ENCODE data around the gene KIF1C. TPM values are rescaled to one million over a fixed set of nuclear protein-coding genes. Genes with fewer than 3 reads are reported as not detected.

KIF1C gene
- total RNA-seq, 1 donor from 2014 or later, result 94.0 TPM

DNA sequence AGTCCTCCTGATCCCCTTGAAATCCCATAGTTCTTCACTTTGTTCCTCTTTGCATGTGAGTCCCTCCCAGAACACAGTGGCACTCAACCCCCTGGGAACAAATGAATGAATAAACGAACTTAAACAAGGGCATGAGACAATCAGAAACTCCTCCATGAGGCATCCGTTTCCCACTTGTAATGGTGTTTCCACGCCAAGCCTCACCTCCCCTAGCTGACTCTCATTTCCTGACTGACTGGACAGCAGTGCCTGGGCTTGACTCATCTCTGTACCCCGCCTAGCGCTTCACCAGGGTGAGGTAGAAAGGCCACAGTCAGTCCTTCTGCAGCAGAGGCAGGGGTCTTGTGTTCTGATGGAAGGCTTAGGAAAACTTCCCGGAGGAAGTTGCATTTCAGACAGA lies 14.2 kb downstream of the KIF1C start:
- no peak overlapping the region for H3K27ac ChIP-seq
- no peaks in the 10 kb centered on the region for H3K4me1 ChIP-seq
- intact Hi-C loops (cut with DNase I), result no loop called here
- H3K27me3 ChIP-seq, result no peaks in the 10 kb centered on the region
- no peak for DNase-seq (ENCODE audit: low spot score in 2 of 2)
- H3K4me3 ChIP-seq, result no peak overlapping the region
- H3K36me3 ChIP-seq, result peaks cover 85 to 93% of the 10 kb centered on the region in 2 donors
- TF ChIP-seq, protein P1, sequence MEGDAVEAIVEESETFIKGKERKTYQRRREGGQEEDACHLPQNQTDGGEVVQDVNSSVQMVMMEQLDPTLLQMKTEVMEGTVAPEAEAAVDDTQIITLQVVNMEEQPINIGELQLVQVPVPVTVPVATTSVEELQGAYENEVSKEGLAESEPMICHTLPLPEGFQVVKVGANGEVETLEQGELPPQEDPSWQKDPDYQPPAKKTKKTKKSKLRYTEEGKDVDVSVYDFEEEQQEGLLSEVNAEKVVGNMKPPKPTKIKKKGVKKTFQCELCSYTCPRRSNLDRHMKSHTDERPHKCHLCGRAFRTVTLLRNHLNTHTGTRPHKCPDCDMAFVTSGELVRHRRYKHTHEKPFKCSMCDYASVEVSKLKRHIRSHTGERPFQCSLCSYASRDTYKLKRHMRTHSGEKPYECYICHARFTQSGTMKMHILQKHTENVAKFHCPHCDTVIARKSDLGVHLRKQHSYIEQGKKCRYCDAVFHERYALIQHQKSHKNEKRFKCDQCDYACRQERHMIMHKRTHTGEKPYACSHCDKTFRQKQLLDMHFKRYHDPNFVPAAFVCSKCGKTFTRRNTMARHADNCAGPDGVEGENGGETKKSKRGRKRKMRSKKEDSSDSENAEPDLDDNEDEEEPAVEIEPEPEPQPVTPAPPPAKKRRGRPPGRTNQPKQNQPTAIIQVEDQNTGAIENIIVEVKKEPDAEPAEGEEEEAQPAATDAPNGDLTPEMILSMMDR (IDR thresholded peaks at IDR 0.05), result no peak
- H3K9me3 ChIP-seq, result no peaks in the 10 kb centered on the region

DNA sequence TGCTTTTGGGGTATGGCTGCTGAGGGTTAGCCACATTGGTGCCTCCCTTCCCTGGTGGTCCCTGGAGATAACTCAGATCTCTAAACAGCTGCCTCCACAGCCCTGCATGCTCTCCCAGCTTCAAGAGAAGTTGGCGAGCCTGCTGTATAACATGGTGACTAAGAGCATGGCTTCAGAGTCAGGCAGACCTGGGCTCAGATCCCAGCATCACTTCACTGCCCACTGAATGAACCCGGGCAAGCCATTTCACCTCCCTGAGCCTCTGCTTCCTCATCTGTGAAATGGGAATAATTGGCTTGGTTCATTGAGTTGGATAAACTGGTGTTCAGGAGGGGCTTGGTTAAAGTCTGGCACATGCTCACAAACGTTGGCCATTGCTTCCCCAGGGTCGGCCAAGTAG lies 16.6 kb downstream of the KIF1C start:
- DNase-seq (ENCODE audit: low spot score in 2 of 2), result no peak
- Histone ChIP-seq H3K4me3 (no peak overlapping the region), H3K4me1 (no peaks in the 10 kb centered on the region), H3K36me3 (peaks cover 74 to 91% of the 10 kb centered on the region in 2 donors), H3K27ac (no peak overlapping the region), H3K27me3 (no peaks in the 10 kb centered on the region), H3K9me3 (no peaks in the 10 kb centered on the region)
- intact Hi-C loops (cut with DNase I), result no loop called here
- TF ChIP-seq, protein P1 (IDR thresholded peaks at IDR 0.05), result no peak

DNA sequence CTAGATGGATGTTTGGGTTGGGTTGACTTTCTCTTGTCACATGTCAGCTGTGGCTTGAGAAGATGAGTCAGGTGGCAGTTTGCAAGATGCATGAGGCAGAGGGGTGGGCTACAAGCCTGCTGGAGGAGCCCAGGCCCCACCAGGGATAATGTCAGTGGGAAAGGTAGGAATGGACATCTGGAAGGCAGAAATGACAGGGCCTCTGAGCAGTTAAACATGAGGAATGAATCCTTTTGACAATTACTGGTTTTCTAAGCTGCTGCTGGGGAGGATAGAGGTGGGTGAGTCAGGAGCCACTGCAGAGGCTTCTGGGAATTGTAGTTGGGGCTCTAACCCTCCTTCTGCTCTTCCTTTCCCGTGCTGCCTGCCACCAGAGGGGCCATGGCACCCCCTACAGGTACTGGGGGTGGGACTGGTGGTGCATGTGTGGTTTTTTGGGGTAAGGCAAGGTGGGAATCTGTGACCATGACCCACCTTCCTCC lies 21.8 kb downstream of the KIF1C start:
- intact Hi-C loops (cut with DNase I), result no loop called here
- H3K27ac ChIP-seq, result no peak overlapping the region
- TF ChIP-seq, protein P1 (IDR thresholded peaks at IDR 0.05), result no peak
- no peaks in the 10 kb centered on the region for H3K4me1 ChIP-seq
- no peak overlapping the region for H3K4me3 ChIP-seq
- H3K9me3 ChIP-seq, result no peaks in the 10 kb centered on the region
- peaks cover 75 to 95% of the 10 kb centered on the region in 2 donors for H3K36me3 ChIP-seq
- no peaks in the 10 kb centered on the region for H3K27me3 ChIP-seq
- DNase-seq (ENCODE audit: low spot score in 2 of 2), result no peak

DNA sequence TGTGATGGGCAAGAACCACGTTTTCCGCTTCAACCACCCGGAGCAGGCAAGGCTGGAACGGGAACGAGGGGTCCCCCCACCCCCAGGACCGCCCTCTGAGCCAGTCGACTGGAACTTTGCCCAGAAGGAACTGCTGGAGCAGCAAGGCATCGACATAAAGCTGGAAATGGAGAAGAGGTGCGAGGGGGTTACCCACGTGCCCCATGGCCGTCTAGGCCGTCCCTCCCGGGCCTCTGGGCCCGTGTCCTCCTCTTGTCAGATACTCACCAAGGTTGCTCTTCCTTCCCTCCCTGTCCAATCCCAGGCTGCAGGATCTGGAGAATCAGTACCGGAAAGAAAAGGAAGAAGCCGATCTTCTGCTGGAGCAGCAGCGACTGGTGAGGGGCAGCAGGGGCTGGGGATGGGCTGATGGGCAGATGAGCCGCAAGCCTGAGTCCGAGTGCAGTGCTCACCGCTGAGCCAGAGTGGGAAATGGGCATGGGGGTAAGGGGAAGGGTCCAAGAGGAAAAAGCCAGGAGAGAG lies 22.8 kb downstream of the KIF1C start:
- no peak overlapping the region for H3K4me3 ChIP-seq
- H3K27me3 ChIP-seq, result no peaks in the 10 kb centered on the region
- peaks cover 66 to 87% of the 10 kb centered on the region in 2 donors for H3K36me3 ChIP-seq
- intact Hi-C loops (cut with DNase I), result no loop called here
- H3K9me3 ChIP-seq, result no peaks in the 10 kb centered on the region
- no peak overlapping the region for H3K27ac ChIP-seq
- no peak for DNase-seq (ENCODE audit: low spot score in 2 of 2)
- no peaks in the 10 kb centered on the region for H3K4me1 ChIP-seq
- TF ChIP-seq, protein P1 (IDR thresholded peaks at IDR 0.05), result no peak

DNA sequence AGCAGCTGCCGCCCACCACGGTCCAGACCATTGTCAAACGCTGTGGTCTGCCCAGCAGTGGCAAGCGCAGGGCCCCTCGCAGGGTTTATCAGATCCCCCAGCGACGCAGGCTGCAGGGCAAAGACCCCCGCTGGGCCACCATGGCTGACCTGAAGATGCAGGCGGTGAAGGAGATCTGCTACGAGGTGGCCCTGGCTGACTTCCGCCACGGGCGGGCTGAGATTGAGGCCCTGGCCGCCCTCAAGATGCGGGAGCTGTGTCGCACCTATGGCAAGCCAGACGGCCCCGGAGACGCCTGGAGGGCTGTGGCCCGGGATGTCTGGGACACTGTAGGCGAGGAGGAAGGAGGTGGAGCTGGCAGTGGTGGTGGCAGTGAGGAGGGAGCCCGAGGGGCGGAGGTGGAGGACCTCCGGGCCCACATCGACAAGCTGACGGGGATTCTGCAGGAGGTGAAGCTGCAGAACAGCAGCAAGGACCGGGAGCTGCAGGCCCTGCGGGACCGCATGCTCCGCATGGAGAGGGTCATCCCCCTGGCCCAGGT lies 24.5 kb downstream of the KIF1C start:
- TF ChIP-seq, protein P1 (IDR thresholded peaks at IDR 0.05), result no peak
- Histone ChIP-seq H3K27me3 (no peaks in the 10 kb centered on the region), H3K9me3 (no peaks in the 10 kb centered on the region), H3K4me1 (no peaks in the 10 kb centered on the region), H3K27ac (no peak overlapping the region), H3K36me3 (peaks cover 59 to 72% of the 10 kb centered on the region in 2 donors), H3K4me3 (no peak overlapping the region)
- intact Hi-C loops (cut with DNase I), result no loop called here
- no peak for DNase-seq (ENCODE audit: low spot score in 2 of 2)

All from ascending aorta (tissue), 2 donors.